ENCODE measurements around the gene TEX11.

DNA sequence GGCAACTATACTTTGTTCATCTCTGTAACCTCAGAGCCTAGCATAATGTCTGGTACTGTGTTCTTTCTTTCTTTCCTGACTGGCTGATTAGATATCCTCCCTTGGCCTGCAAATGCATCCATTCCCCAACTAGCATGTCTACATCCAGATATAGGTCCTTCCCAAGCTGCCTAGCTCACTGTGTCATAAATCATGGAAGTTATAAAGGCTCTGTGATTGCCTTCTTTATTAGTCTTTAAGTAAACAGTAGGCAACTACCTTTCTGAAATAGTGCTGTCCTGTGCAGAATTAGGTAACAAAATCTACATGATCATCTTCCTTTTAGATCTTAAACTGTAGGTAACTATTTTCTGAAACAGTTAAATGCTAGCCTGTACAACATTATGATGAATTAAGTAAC lies 239.4 kb downstream of the TEX11 start:
- TF ChIP-seq, protein P1, sequence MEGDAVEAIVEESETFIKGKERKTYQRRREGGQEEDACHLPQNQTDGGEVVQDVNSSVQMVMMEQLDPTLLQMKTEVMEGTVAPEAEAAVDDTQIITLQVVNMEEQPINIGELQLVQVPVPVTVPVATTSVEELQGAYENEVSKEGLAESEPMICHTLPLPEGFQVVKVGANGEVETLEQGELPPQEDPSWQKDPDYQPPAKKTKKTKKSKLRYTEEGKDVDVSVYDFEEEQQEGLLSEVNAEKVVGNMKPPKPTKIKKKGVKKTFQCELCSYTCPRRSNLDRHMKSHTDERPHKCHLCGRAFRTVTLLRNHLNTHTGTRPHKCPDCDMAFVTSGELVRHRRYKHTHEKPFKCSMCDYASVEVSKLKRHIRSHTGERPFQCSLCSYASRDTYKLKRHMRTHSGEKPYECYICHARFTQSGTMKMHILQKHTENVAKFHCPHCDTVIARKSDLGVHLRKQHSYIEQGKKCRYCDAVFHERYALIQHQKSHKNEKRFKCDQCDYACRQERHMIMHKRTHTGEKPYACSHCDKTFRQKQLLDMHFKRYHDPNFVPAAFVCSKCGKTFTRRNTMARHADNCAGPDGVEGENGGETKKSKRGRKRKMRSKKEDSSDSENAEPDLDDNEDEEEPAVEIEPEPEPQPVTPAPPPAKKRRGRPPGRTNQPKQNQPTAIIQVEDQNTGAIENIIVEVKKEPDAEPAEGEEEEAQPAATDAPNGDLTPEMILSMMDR (IDR thresholded peaks at IDR 0.05; ENCODE audit: insufficient read depth, low read length) = no peak
- TF ChIP-seq POLR2AphosphoS5 (IDR thresholded peaks at IDR 0.05; ENCODE audit: low read depth) (no peak), GABPA (IDR thresholded peaks at IDR 0.05; ENCODE audit: low read depth) (no peak), SPI1 (IDR thresholded peaks at IDR 0.05; ENCODE audit: borderline replicate concordance, low read depth) (no peak)
- TF ChIP-seq, protein P2, sequence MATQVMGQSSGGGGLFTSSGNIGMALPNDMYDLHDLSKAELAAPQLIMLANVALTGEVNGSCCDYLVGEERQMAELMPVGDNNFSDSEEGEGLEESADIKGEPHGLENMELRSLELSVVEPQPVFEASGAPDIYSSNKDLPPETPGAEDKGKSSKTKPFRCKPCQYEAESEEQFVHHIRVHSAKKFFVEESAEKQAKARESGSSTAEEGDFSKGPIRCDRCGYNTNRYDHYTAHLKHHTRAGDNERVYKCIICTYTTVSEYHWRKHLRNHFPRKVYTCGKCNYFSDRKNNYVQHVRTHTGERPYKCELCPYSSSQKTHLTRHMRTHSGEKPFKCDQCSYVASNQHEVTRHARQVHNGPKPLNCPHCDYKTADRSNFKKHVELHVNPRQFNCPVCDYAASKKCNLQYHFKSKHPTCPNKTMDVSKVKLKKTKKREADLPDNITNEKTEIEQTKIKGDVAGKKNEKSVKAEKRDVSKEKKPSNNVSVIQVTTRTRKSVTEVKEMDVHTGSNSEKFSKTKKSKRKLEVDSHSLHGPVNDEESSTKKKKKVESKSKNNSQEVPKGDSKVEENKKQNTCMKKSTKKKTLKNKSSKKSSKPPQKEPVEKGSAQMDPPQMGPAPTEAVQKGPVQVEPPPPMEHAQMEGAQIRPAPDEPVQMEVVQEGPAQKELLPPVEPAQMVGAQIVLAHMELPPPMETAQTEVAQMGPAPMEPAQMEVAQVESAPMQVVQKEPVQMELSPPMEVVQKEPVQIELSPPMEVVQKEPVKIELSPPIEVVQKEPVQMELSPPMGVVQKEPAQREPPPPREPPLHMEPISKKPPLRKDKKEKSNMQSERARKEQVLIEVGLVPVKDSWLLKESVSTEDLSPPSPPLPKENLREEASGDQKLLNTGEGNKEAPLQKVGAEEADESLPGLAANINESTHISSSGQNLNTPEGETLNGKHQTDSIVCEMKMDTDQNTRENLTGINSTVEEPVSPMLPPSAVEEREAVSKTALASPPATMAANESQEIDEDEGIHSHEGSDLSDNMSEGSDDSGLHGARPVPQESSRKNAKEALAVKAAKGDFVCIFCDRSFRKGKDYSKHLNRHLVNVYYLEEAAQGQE (IDR thresholded peaks at IDR 0.05; ENCODE audit: insufficient replicate concordance, low read depth) = no peak

Data from HL-60 (cell line).